ENCODE results near the gene LRRC45.
A peak's percentile ranks its signal among the peaks of the same experiment; 100 is the strongest.

The LRRC45 gene

GRCh38 chr17:82022981-82023446 is at the start of gene LRRC45:
LRRC45 (plus strand) TSS chr17:82023305; CDS start chr17:82023644, 339 bp downstream.
- H3K4me3 ChIP-seq (ENCODE audit: low read depth, low read length), result peak within 1 kb of the TSS; percentile 85
- TF ChIP-seq CTCF (IDR thresholded peaks at IDR 0.05; ENCODE audit: low read depth, low read length), result no peak

- no peak for TF ChIP-seq CTCF (IDR thresholded peaks at IDR 0.05; ENCODE audit: low read depth, low read length)
- no peak overlapping the region for H3K4me3 ChIP-seq (ENCODE audit: low read depth, low read length)
Measured at GRCh38 chr17:81973432-81973831, 49.7 kb upstream of the LRRC45 start.

GRCh38 chr17:81976332-81977210 is 46.5 kb upstream of the LRRC45 start:
- H3K4me3 ChIP-seq (ENCODE audit: low read depth, low read length), result peak overlapping the region; percentile 68
- TF ChIP-seq CTCF (IDR thresholded peaks at IDR 0.05; ENCODE audit: low read depth, low read length), result no peak

GRCh38 chr17:81977211-81977808 is 45.8 kb upstream of the LRRC45 start, which contains the start of gene ASPSCR1:
ASPSCR1 (plus strand) TSS chr17:81977629; CDS start chr17:81977647, 18 bp downstream.
- TF ChIP-seq CTCF (IDR thresholded peaks at IDR 0.05; ENCODE audit: low read depth, low read length), result no peak
- peak within 1 kb of the TSS; percentile 68 for H3K4me3 ChIP-seq (ENCODE audit: low read depth, low read length)

- no peak for TF ChIP-seq CTCF (IDR thresholded peaks at IDR 0.05; ENCODE audit: low read depth, low read length)
- peak overlapping the region; percentile 68 for H3K4me3 ChIP-seq (ENCODE audit: low read depth, low read length)
Measured at GRCh38 chr17:81978524-81979298, 44.4 kb upstream of the LRRC45 start.

GRCh38 chr17:81980122-81980521 is 43.0 kb upstream of the LRRC45 start:
- H3K4me3 ChIP-seq (ENCODE audit: low read depth, low read length), result no peak overlapping the region
- TF ChIP-seq CTCF (IDR thresholded peaks at IDR 0.05; ENCODE audit: low read depth, low read length), result no peak

Measured in WI38 (cell line).